A673 (cell line): ENCODE results near the gene OR2Y1.

ENCODE experiments used
- EZH2 ChIP-seq: fragments of 200-600 bp; sonication (generic); IDR thresholded peaks from 2 replicates; pipeline ENCODE4 v1.6.1; 2017; ENCODE audit warnings: borderline replicate concordance, low read depth, mild to moderate bottlenecking, mixed read lengths, antibody characterized with exemption, low read length; ENCODE audit not compliant: poor library complexity, severe bottlenecking
- TF ChIP-seq, protein P1 (sequence below): fragments of 300-800, 200-600 bp; sonication (generic); conservative IDR thresholded peaks from 2 replicates; pipeline ENCODE4 v1.5.1; 2017; ENCODE audit warnings: low read depth, mild to moderate bottlenecking, antibody characterized with exemption, low read length, moderate library complexity, mixed read lengths

GRCh38 chr5:180739271-180739670 is 587 bp downstream of the OR2Y1 start:
- TF ChIP-seq, protein P1, sequence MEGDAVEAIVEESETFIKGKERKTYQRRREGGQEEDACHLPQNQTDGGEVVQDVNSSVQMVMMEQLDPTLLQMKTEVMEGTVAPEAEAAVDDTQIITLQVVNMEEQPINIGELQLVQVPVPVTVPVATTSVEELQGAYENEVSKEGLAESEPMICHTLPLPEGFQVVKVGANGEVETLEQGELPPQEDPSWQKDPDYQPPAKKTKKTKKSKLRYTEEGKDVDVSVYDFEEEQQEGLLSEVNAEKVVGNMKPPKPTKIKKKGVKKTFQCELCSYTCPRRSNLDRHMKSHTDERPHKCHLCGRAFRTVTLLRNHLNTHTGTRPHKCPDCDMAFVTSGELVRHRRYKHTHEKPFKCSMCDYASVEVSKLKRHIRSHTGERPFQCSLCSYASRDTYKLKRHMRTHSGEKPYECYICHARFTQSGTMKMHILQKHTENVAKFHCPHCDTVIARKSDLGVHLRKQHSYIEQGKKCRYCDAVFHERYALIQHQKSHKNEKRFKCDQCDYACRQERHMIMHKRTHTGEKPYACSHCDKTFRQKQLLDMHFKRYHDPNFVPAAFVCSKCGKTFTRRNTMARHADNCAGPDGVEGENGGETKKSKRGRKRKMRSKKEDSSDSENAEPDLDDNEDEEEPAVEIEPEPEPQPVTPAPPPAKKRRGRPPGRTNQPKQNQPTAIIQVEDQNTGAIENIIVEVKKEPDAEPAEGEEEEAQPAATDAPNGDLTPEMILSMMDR: no peak
- TF ChIP-seq EZH2: no peak
